HG03342 (cell line): Measurements from ENCODE around the gene FAM174B.
A peak's percentile ranks its signal among the peaks of the same experiment; 100 is the strongest.

ENCODE experiments used
- ATAC-seq: cut with Tn5 transposase; IDR thresholded peaks from one replicate; pipeline ENCODE4 v1.9.1; 2021; ENCODE audit warnings: mild to moderate bottlenecking, moderate library complexity; ENCODE audit not compliant: unreplicated experiment

Gene FAM174B

GRCh38 chr15:92655178-92655995 is at the start of gene FAM174B:
Gene FAM174B, minus strand, starts transcription at chr15:92655775.
- peak; percentile 43 for ATAC-seq

GRCh38 chr15:92696096-92696495 is 40.5 kb upstream of the FAM174B start:
- no peak for ATAC-seq

GRCh38 chr15:92693691-92694331 is 38.2 kb upstream of the FAM174B start:
- no peak for ATAC-seq

- no peak for ATAC-seq
Measured at GRCh38 chr15:92690395-92690794, 34.8 kb upstream of the FAM174B start.

- no peak for ATAC-seq
Measured at GRCh38 chr15:92687746-92688145, 32.2 kb upstream of the FAM174B start.

- ATAC-seq = no peak
Measured at GRCh38 chr15:92687195-92687602, 31.6 kb upstream of the FAM174B start.

GRCh38 chr15:92683511-92683834 is 27.9 kb upstream of the FAM174B start:
- ATAC-seq = no peak

- no peak for ATAC-seq
Measured at GRCh38 chr15:92682741-92683510, 27.4 kb upstream of the FAM174B start.

GRCh38 chr15:92681141-92681631 is 25.6 kb upstream of the FAM174B start:
- ATAC-seq = no peak

- no peak for ATAC-seq
Measured at GRCh38 chr15:92677999-92678398, 22.4 kb upstream of the FAM174B start.

- no peak for ATAC-seq
Measured at GRCh38 chr15:92676561-92676960, 21.0 kb upstream of the FAM174B start.

GRCh38 chr15:92675485-92675884 is 19.9 kb upstream of the FAM174B start:
- no peak for ATAC-seq

GRCh38 chr15:92674347-92674746 is 18.8 kb upstream of the FAM174B start:
- ATAC-seq = no peak

GRCh38 chr15:92672102-92672501 is 16.5 kb upstream of the FAM174B start:
- no peak for ATAC-seq

- no peak for ATAC-seq
Measured at GRCh38 chr15:92671406-92671805, 15.8 kb upstream of the FAM174B start.

- no peak for ATAC-seq
Measured at GRCh38 chr15:92670621-92671020, 15.0 kb upstream of the FAM174B start.

- ATAC-seq = no peak
Measured at GRCh38 chr15:92669432-92669831, 13.9 kb upstream of the FAM174B start.

GRCh38 chr15:92668620-92669019 is 13.0 kb upstream of the FAM174B start:
- no peak for ATAC-seq

GRCh38 chr15:92667970-92668485 is 12.5 kb upstream of the FAM174B start:
- no peak for ATAC-seq

GRCh38 chr15:92667287-92667904 is 11.8 kb upstream of the FAM174B start:
- ATAC-seq = no peak

GRCh38 chr15:92666780-92667179 is 11.2 kb upstream of the FAM174B start:
- no peak for ATAC-seq
